Loucy (cell line): Measurements from ENCODE around the gene ABHD12.

Experiments used
- H2AFZ ChIP-seq: fragments of 200-600 bp; sonication (generic); 2 replicates; pipeline ENCODE4 v1.6.0; 2016; ENCODE audit warnings: antibody characterized with exemption, mild to moderate bottlenecking, low read length, moderate library complexity
- H3F3A ChIP-seq: fragments of 200-600 bp; 2 replicates; pipeline ENCODE4 v1.6.0; 2016; ENCODE audit warnings: antibody characterized with exemption, low read depth, mild to moderate bottlenecking
- H3K27me3 ChIP-seq: fragments of 200-600 bp; sonication (generic); 2 replicates; pipeline ENCODE4 v1.6.1; 2014; ENCODE audit warnings: low read length, mild to moderate bottlenecking; ENCODE audit not compliant: insufficient read depth, poor library complexity, severe bottlenecking
- H3K36me3 ChIP-seq: fragments of 200-600 bp; sonication (generic); 2 replicates; pipeline ENCODE4 v1.6.1; 2016; ENCODE audit warnings: low read length; ENCODE audit not compliant: insufficient read depth
- H3K4me1 ChIP-seq: fragments of 200-600 bp; sonication (generic); 2 replicates; pipeline ENCODE4 v1.5.1; 2014; ENCODE audit warnings: low read length, mild to moderate bottlenecking; ENCODE audit not compliant: insufficient read depth, poor library complexity, severe bottlenecking
- H3K4me2 ChIP-seq: fragments of 200-600 bp; sonication (generic); 2 replicates; pipeline ENCODE4 v1.6.0; 2014; ENCODE audit warnings: antibody characterized with exemption, low read length, low read depth, mild to moderate bottlenecking; ENCODE audit not compliant: poor library complexity, severe bottlenecking
- H3K4me3 ChIP-seq: fragments of 200-600 bp; sonication (generic); 2 replicates; pipeline ENCODE4 v1.5.1; 2014; ENCODE audit warnings: low read length, mild to moderate bottlenecking, mixed read lengths; ENCODE audit not compliant: poor library complexity, severe bottlenecking
- H3K79me2 ChIP-seq: fragments of 200-600 bp; sonication (generic); 2 replicates; pipeline ENCODE4 v1.6.1; 2014; ENCODE audit warnings: low read length; ENCODE audit not compliant: insufficient read depth
- H3K9ac ChIP-seq: fragments of 200-600 bp; sonication (generic); 2 replicates; pipeline ENCODE4 v1.6.0; 2014; ENCODE audit warnings: mild to moderate bottlenecking, low read depth, low read length, moderate library complexity; ENCODE audit not compliant: poor library complexity, severe bottlenecking
- H3K9me2 ChIP-seq: fragments of 200-600 bp; sonication (generic); replicated peaks from 2 replicates; pipeline ENCODE4 v1.6.1; 2016; ENCODE audit warnings: low read depth, low read length, mixed read lengths
- H3K9me3 ChIP-seq: fragments of 200-600 bp; sonication (generic); 2 replicates; pipeline ENCODE4 v1.6.1; 2014; ENCODE audit warnings: mild to moderate bottlenecking, antibody characterized with exemption, low read length, low read depth; ENCODE audit not compliant: insufficient read depth
- H4K20me1 ChIP-seq: fragments of 200-600 bp; sonication (generic); 2 replicates; pipeline ENCODE4 v1.6.0; 2014; ENCODE audit warnings: antibody characterized with exemption, low read length, mild to moderate bottlenecking; ENCODE audit not compliant: insufficient read depth, poor library complexity, severe bottlenecking
- CTCF ChIP-seq: fragments of 200-600 bp; sonication (generic); conservative IDR thresholded peaks from 2 replicates; pipeline ENCODE4 v1.5.1; 2014; ENCODE audit warnings: mild to moderate bottlenecking, antibody characterized with exemption, low read length
- EZH2phosphoT487 ChIP-seq: fragments of 200-600 bp; IDR thresholded peaks from 2 replicates; pipeline ENCODE4 v1.6.1; 2018; ENCODE audit warnings: antibody characterized with exemption, mild to moderate bottlenecking, moderate library complexity, borderline replicate concordance

Gene ABHD12

GRCh38 chr20:25397096-25397495 lies 6.5 kb upstream of the ABHD12 start:
- TF ChIP-seq CTCF (no peak), EZH2phosphoT487 (no peak)
- Histone ChIP-seq H3K36me3 (no peaks in the 10 kb centered on the region), H3K79me2 (no peaks in the 10 kb centered on the region), H3K27me3 (no peaks in the 10 kb centered on the region), H3K4me1 (no peaks in the 10 kb centered on the region), H4K20me1 (no peaks in the 10 kb centered on the region), H2AFZ (no peak overlapping the region), H3K9me2 (no peaks in the 10 kb centered on the region), H3K9me3 (no peaks in the 10 kb centered on the region), H3K9ac (no peak overlapping the region), H3K4me2 (no peak overlapping the region), H3K4me3 (no peak overlapping the region), H3F3A (no peaks in the 10 kb centered on the region)

- no peaks in the 10 kb centered on the region for H4K20me1 ChIP-seq
- H3F3A ChIP-seq, result no peaks in the 10 kb centered on the region
Measured at GRCh38 chr20:25394996-25395395, 4.4 kb upstream of the ABHD12 start.

GRCh38 chr20:25394276-25394675 lies 3.6 kb upstream of the ABHD12 start:
- H3K4me2 ChIP-seq, result no peak overlapping the region

More at GRCh38 chr20:25394996-25395395, 4.4 kb upstream of the ABHD12 start:
- H3K9me2 ChIP-seq, result no peaks in the 10 kb centered on the region
- H2AFZ ChIP-seq, result no peak overlapping the region
- peaks cover 3% of the 10 kb centered on the region for H3K79me2 ChIP-seq
- H3K9me3 ChIP-seq, result no peaks in the 10 kb centered on the region
- no peak overlapping the region for H3K9ac ChIP-seq
- no peak overlapping the region for H3K4me3 ChIP-seq
- H3K4me1 ChIP-seq, result peaks cover 5% of the 10 kb centered on the region
- H3K4me2 ChIP-seq, result no peak overlapping the region
- H3K36me3 ChIP-seq, result no peaks in the 10 kb centered on the region
- H3K27me3 ChIP-seq, result no peaks in the 10 kb centered on the region
- TF ChIP-seq CTCF (no peak), EZH2phosphoT487 (no peak)

More at GRCh38 chr20:25394276-25394675, 3.6 kb upstream of the ABHD12 start:
- Histone ChIP-seq H3F3A (no peaks in the 10 kb centered on the region), H3K9me2 (no peaks in the 10 kb centered on the region), H3K79me2 (peaks cover 10% of the 10 kb centered on the region), H3K27me3 (no peaks in the 10 kb centered on the region), H3K4me3 (no peak overlapping the region), H3K36me3 (no peaks in the 10 kb centered on the region), H3K9ac (no peak overlapping the region), H2AFZ (no peak overlapping the region), H3K4me1 (peaks cover 9% of the 10 kb centered on the region), H3K9me3 (no peaks in the 10 kb centered on the region), H4K20me1 (peaks cover 3% of the 10 kb centered on the region)
- TF ChIP-seq EZH2phosphoT487 (no peak), CTCF (no peak)
